DND-41 (cell line): ENCODE measurements around the gene PEMT.

Experiments used
- ATAC-seq: fragments of 200-7000 bp; cut with Tn5 transposase; 3 replicates; pipeline ENCODE4 v1.9.1; 2021; ENCODE audit warnings: low read depth; ENCODE audit not compliant: insufficient read depth
- DNase-seq: peaks from one replicate; pipeline ENCODE4 v3.0.0-alpha.2; 2020
- H2AFZ ChIP-seq: 2 replicates; pipeline ENCODE4 v1.6.0; 2012; ENCODE audit warnings: low read depth, low read length
- H3K27ac ChIP-seq: 2 replicates; pipeline ENCODE4 v1.5.1; 2012; ENCODE audit warnings: low read length, inconsistent platforms
- H3K27me3 ChIP-seq: fragments of 200-600 bp; sonication (generic); 2 replicates; pipeline ENCODE4 v1.6.0; 2012; ENCODE audit warnings: low read length, mild to moderate bottlenecking, inconsistent platforms; ENCODE audit not compliant: insufficient read depth, poor library complexity
- H3K36me3 ChIP-seq: 2 replicates; pipeline ENCODE4 v1.5.1; 2012; ENCODE audit warnings: low read length, inconsistent platforms; ENCODE audit not compliant: insufficient read depth
- H3K4me1 ChIP-seq: 2 replicates; pipeline ENCODE4 v1.5.1; 2012; ENCODE audit warnings: mild to moderate bottlenecking, low read length; ENCODE audit not compliant: insufficient read depth
- H3K4me2 ChIP-seq: 2 replicates; pipeline ENCODE4 v1.6.0; 2012; ENCODE audit warnings: mild to moderate bottlenecking, moderate library complexity, low read length, inconsistent platforms; ENCODE audit not compliant: insufficient read depth
- H3K4me3 ChIP-seq, 2 experiments: fragments of 200-600 bp in 1 of 2; shearing (Covaris generic) in 1 of 2; 2 replicates each; pipeline ENCODE4 v1.5.1; 2012 to 2016; ENCODE audit warnings: inconsistent platforms in 2 of 2, low read length in 2 of 2, mild to moderate bottlenecking in 2 of 2, low read depth in 1 of 2, moderate library complexity in 1 of 2
- H3K79me2 ChIP-seq: 2 replicates; pipeline ENCODE4 v1.6.0; 2012; ENCODE audit warnings: low read length, inconsistent platforms; ENCODE audit not compliant: insufficient read depth
- H3K9ac ChIP-seq: 2 replicates; pipeline ENCODE4 v1.6.0; 2012; ENCODE audit warnings: low read depth, mild to moderate bottlenecking, inconsistent platforms, low read length, moderate library complexity
- H3K9me3 ChIP-seq: 2 replicates; pipeline ENCODE4 v1.5.1; 2012; ENCODE audit warnings: low read length, moderate library complexity, mild to moderate bottlenecking, inconsistent platforms; ENCODE audit not compliant: insufficient read depth, severe bottlenecking
- H4K20me1 ChIP-seq: 2 replicates; pipeline ENCODE4 v1.6.0; 2012; ENCODE audit warnings: low read length; ENCODE audit not compliant: insufficient read depth
- CTCF ChIP-seq: IDR thresholded peaks from 2 replicates; pipeline ENCODE4 v1.5.1; 2012; ENCODE audit warnings: borderline replicate concordance, low read length, moderate library complexity, mild to moderate bottlenecking; ENCODE audit not compliant: poor library complexity, severe bottlenecking; ENCODE audit errors: extremely low read depth
- EZH2 ChIP-seq: IDR thresholded peaks from 3 replicates; pipeline ENCODE4 v1.6.1; 2012; ENCODE audit warnings: borderline replicate concordance, low read depth, mild to moderate bottlenecking, moderate library complexity, low read length, inconsistent platforms; ENCODE audit not compliant: severe bottlenecking

PEMT gene

GRCh38 chr17:17497065-17497844 is 94.3 kb downstream of the PEMT start:
- TF ChIP-seq EZH2 (no peak), CTCF (no peak)
- Histone ChIP-seq H3K9me3 (no peaks in the 10 kb centered on the region), H3K9ac (no peak overlapping the region), H3K27ac (no peak overlapping the region), H3K27me3 (no peaks in the 10 kb centered on the region), H3K79me2 (peaks cover 4% of the 10 kb centered on the region; the same call in 1 of the 2 replicates), H3K4me2 (no peak overlapping the region), H3K4me1 (no peaks in the 10 kb centered on the region), H4K20me1 (peaks cover 11% of the 10 kb centered on the region; the same call in 1 of the 2 replicates), H3K36me3 (peaks cover 41% of the 10 kb centered on the region), H2AFZ (no peak overlapping the region), H3K4me3 (no peak overlapping the region)
- ATAC-seq (no peak), DNase-seq (no peak)

- Histone ChIP-seq H3K4me3 (no peak within 1 kb of the TSS), H3K27ac (no peak within 1 kb of the TSS), H3K9ac (no peak within 1 kb of the TSS), H3K36me3 (peaks cover 49% of the 10 kb centered on the region), H3K9me3 (no peaks in the 10 kb centered on the region), H4K20me1 (peaks cover 15% of the 10 kb centered on the region; the same call in 1 of the 2 replicates), H3K27me3 (no peaks in the 10 kb centered on the region), H3K79me2 (peaks cover 8% of the 10 kb centered on the region; the same call in 1 of the 2 replicates), H2AFZ (no peak within 1 kb of the TSS), H3K4me1 (no peaks in the 10 kb centered on the region), H3K4me2 (no peak within 1 kb of the TSS; the same call in 1 of the 2 replicates)
- DNase-seq, result peak; percentile 62
- ATAC-seq, result peak; percentile 86
- TF ChIP-seq CTCF (peak; percentile 59), EZH2 (no peak)
Measured at GRCh38 chr17:17496189-17497064, 95.1 kb downstream of the PEMT start, which contains the start of gene RASD1. Gene RASD1 (minus strand): TSS chr17:17496395. CDS start chr17:17496181, 214 bp downstream.

- Histone ChIP-seq H3K27me3 (no peaks in the 10 kb centered on the region), H3K4me1 (no peaks in the 10 kb centered on the region), H3K4me3 (no peak overlapping the region), H2AFZ (no peak overlapping the region), H4K20me1 (peaks cover 23% of the 10 kb centered on the region; the same call in 1 of the 2 replicates), H3K9me3 (no peaks in the 10 kb centered on the region), H3K9ac (no peak overlapping the region), H3K4me2 (no peak overlapping the region), H3K36me3 (peaks cover 57% of the 10 kb centered on the region), H3K27ac (no peak overlapping the region), H3K79me2 (peaks cover 15% of the 10 kb centered on the region)
- DNase-seq, result no peak
- ATAC-seq, result no peak
- TF ChIP-seq CTCF, result no peak
- no peak for TF ChIP-seq EZH2
Measured at GRCh38 chr17:17495536-17496188, 95.8 kb downstream of the PEMT start.
